ENCODE results near the gene CHRDL2. TPM values are rescaled to one million over a fixed set of nuclear protein-coding genes. Genes with fewer than 3 reads are reported as not detected.

The CHRDL2 gene
- total RNA-seq, 1 experiment from 2014 or later = 0.37 TPM

DNA sequence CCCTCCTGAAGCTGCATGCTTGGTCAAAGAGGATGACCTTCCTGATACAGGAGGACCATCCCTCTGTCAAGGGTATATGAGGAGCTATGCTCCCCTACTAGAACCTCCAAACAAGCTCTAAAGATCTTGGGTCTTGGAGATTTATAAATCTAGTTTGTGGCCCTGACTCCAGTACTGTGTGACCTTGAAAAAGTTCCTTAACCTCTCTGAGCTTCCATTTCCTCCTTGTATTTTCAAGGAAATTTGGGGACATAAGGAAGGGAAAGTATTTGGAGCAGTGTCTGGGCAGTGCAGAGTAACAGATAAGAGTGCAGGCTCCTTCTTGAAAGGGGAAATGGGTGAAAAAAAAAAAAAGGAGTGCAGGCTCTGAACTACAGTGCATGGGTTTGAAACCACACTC lies 45.9 kb downstream of the CHRDL2 start:
- ChIA-PET POLR2A (no interaction called here), CTCF (interaction anchor here (14.0 kb wide), 1 partner anchor 16 kb away, joined by 134 read pairs; no protein-coding TSS in a partner anchor)
- Mint-ChIP-seq H3K4me3 (no peak overlapping the region), H3K27me3 (ENCODE audit: low read depth) (peaks cover 16% of the 10 kb centered on the region), H3K27ac (no peak overlapping the region), H3K36me3 (no peaks in the 10 kb centered on the region), H3K4me1 (peaks cover 7% of the 10 kb centered on the region), H3K9me3 (no peaks in the 10 kb centered on the region)
- TF ChIP-seq, protein P1, sequence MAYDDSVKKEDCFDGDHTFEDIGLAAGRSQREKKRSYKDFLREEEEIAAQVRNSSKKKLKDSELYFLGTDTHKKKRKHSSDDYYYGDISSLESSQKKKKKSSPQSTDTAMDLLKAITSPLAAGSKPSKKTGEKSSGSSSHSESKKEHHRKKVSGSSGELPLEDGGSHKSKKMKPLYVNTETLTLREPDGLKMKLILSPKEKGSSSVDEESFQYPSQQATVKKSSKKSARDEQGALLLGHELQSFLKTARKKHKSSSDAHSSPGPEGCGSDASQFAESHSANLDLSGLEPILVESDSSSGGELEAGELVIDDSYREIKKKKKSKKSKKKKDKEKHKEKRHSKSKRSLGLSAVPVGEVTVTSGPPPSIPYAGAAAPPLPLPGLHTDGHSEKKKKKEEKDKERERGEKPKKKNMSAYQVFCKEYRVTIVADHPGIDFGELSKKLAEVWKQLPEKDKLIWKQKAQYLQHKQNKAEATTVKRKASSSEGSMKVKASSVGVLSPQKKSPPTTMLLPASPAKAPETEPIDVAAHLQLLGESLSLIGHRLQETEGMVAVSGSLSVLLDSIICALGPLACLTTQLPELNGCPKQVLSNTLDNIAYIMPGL (CRISPR knock-in tag; IDR thresholded peaks at IDR 0.05) = no peak
- TF ChIP-seq, protein P2, sequence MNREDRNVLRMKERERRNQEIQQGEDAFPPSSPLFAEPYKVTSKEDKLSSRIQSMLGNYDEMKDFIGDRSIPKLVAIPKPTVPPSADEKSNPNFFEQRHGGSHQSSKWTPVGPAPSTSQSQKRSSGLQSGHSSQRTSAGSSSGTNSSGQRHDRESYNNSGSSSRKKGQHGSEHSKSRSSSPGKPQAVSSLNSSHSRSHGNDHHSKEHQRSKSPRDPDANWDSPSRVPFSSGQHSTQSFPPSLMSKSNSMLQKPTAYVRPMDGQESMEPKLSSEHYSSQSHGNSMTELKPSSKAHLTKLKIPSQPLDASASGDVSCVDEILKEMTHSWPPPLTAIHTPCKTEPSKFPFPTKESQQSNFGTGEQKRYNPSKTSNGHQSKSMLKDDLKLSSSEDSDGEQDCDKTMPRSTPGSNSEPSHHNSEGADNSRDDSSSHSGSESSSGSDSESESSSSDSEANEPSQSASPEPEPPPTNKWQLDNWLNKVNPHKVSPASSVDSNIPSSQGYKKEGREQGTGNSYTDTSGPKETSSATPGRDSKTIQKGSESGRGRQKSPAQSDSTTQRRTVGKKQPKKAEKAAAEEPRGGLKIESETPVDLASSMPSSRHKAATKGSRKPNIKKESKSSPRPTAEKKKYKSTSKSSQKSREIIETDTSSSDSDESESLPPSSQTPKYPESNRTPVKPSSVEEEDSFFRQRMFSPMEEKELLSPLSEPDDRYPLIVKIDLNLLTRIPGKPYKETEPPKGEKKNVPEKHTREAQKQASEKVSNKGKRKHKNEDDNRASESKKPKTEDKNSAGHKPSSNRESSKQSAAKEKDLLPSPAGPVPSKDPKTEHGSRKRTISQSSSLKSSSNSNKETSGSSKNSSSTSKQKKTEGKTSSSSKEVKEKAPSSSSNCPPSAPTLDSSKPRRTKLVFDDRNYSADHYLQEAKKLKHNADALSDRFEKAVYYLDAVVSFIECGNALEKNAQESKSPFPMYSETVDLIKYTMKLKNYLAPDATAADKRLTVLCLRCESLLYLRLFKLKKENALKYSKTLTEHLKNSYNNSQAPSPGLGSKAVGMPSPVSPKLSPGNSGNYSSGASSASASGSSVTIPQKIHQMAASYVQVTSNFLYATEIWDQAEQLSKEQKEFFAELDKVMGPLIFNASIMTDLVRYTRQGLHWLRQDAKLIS (CRISPR knock-in tag; IDR thresholded peaks at IDR 0.05; ENCODE audit: borderline replicate concordance) = no peak
- TF ChIP-seq SMAD4 (CRISPR knock-in tag; IDR thresholded peaks at IDR 0.05) (no peak), ESRRA (CRISPR knock-in tag; IDR thresholded peaks at IDR 0.05; ENCODE audit: borderline replicate concordance) (no peak), FOXP4 (CRISPR knock-in tag; IDR thresholded peaks at IDR 0.05) (no peak), AR (CRISPR knock-in tag; IDR thresholded peaks at IDR 0.05) (no peak), TEAD4 (CRISPR knock-in tag; IDR thresholded peaks at IDR 0.05) (no peak)
- TF ChIP-seq, protein P3, sequence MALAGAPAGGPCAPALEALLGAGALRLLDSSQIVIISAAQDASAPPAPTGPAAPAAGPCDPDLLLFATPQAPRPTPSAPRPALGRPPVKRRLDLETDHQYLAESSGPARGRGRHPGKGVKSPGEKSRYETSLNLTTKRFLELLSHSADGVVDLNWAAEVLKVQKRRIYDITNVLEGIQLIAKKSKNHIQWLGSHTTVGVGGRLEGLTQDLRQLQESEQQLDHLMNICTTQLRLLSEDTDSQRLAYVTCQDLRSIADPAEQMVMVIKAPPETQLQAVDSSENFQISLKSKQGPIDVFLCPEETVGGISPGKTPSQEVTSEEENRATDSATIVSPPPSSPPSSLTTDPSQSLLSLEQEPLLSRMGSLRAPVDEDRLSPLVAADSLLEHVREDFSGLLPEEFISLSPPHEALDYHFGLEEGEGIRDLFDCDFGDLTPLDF (CRISPR knock-in tag; IDR thresholded peaks at IDR 0.05) = no peak
- ATAC-seq (no peak), DNase-seq (ENCODE audit: low spot score) (no peak)

DNA sequence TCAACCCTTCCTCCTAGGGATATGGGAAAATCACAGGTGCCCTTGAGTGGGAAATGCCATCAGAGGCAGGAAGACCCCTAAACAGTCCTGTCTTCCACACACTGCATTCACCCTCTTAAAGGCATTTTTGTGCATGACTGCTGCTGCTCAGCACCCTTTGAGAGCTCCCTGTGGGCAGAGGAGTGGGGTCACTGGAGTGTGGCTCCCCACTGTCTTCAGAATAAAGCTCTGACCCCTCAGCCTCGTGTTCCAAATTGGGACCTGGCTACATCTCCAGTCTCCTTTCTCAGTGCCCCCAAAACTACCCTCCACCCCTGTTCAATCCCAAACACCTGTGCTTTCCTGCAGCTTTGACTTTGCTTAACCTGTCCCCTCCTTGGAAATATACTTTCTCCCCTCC lies 46.6 kb downstream of the CHRDL2 start:
- ChIA-PET CTCF (interaction anchor here (1.3 to 14.0 kb wide), 3 partner anchors 12 to 41 kb away, joined by 3 to 134 read pairs (median 11); no protein-coding TSS in a partner anchor), POLR2A (no interaction called here)
- Mint-ChIP-seq H3K9me3 (peaks cover 4% of the 10 kb centered on the region; the same call in 1 of the 2 replicates), H3K4me1 (peaks cover 7% of the 10 kb centered on the region), H3K36me3 (no peaks in the 10 kb centered on the region), H3K27ac (no peak overlapping the region), H3K4me3 (no peak overlapping the region), H3K27me3 (ENCODE audit: low read depth) (peaks cover 21% of the 10 kb centered on the region)
- no peak for ATAC-seq
- TF ChIP-seq ZBTB43 (CRISPR knock-in tag; IDR thresholded peaks at IDR 0.05) (no peak), TP53 (CRISPR knock-in tag; IDR thresholded peaks at IDR 0.05) (no peak), RELA (CRISPR knock-in tag; IDR thresholded peaks at IDR 0.05; ENCODE audit: borderline replicate concordance) (no peak), ESRRA (CRISPR knock-in tag; IDR thresholded peaks at IDR 0.05; ENCODE audit: borderline replicate concordance) (no peak), MYBL2 (CRISPR knock-in tag; IDR thresholded peaks at IDR 0.05) (no peak), ATF6 (CRISPR knock-in tag; IDR thresholded peaks at IDR 0.05) (no peak), SMAD4 (CRISPR knock-in tag; IDR thresholded peaks at IDR 0.05) (no peak), PREB (CRISPR knock-in tag; IDR thresholded peaks at IDR 0.05; ENCODE audit: borderline replicate concordance) (no peak), NR2C2 (CRISPR knock-in tag; IDR thresholded peaks at IDR 0.05) (no peak)
- TF ChIP-seq, protein P4, sequence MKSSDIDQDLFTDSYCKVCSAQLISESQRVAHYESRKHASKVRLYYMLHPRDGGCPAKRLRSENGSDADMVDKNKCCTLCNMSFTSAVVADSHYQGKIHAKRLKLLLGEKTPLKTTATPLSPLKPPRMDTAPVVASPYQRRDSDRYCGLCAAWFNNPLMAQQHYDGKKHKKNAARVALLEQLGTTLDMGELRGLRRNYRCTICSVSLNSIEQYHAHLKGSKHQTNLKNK (CRISPR knock-in tag; IDR thresholded peaks at IDR 0.05) = no peak
- no peak for DNase-seq (ENCODE audit: low spot score)

Data from WTC11 (cell line).